Transverse colon (tissue), 4 donors: ENCODE measurements around the gene PBOV1.
A peak's percentile ranks its signal among the peaks of the same experiment; 100 is the strongest.

Experiments
- EP300 ChIP-seq: sonication (generic); formaldehyde crosslinking; IDR thresholded peaks from one replicate; pipeline ENCODE4 v1.6.1; 2017; ENCODE audit warnings: antibody characterized with exemption, low read depth
- POLR2A ChIP-seq: fragments of 450-650 bp; IDR thresholded peaks from one replicate; pipeline ENCODE4 v1.6.1; 2016; ENCODE audit warnings: antibody characterized with exemption, mild to moderate bottlenecking, moderate library complexity
- POLR2AphosphoS5 ChIP-seq, 3 donors: sonication (generic); formaldehyde crosslinking; IDR thresholded peaks; one replicate each; pipeline ENCODE4 v1.6.1; 2016; ENCODE audit warnings: antibody characterized with exemption in 3 of 3
- TF ChIP-seq, protein P1 (sequence below), 5 experiments: fragments of 200-600 bp in 3 of 5; fragments of 450-650 bp in 2 of 5; sonication (generic) in 3 of 5; IDR thresholded peaks; 1 replicate in 2 of 5; 2 replicates in 3 of 5; pipeline ENCODE4 v1.5.1; 2016 to 2017; ENCODE audit warnings: antibody characterized with exemption in 5 of 5, inconsistent platforms in 3 of 5, mild to moderate bottlenecking in 2 of 5, moderate library complexity in 1 of 5

DNA sequence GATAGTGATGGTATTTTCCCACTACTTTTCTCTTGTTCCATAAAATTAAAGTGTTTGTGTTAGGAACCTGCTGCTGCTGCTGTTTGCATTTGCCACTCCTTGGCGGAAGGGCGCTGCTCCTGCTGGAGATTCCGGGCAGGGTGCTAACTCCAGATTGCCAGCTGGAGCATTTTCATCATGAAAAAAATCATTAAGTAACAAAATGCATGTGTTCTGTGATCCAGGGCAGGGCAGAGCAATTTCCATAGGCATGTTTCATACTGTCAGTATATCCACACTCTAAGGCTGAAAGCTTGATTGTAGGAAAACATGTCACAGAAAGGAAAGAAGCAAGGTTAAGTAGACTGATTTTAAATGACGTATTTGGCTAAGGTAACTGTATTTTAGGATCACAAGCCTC lies 24.0 kb downstream of the PBOV1 start:
- TF ChIP-seq, protein P1, sequence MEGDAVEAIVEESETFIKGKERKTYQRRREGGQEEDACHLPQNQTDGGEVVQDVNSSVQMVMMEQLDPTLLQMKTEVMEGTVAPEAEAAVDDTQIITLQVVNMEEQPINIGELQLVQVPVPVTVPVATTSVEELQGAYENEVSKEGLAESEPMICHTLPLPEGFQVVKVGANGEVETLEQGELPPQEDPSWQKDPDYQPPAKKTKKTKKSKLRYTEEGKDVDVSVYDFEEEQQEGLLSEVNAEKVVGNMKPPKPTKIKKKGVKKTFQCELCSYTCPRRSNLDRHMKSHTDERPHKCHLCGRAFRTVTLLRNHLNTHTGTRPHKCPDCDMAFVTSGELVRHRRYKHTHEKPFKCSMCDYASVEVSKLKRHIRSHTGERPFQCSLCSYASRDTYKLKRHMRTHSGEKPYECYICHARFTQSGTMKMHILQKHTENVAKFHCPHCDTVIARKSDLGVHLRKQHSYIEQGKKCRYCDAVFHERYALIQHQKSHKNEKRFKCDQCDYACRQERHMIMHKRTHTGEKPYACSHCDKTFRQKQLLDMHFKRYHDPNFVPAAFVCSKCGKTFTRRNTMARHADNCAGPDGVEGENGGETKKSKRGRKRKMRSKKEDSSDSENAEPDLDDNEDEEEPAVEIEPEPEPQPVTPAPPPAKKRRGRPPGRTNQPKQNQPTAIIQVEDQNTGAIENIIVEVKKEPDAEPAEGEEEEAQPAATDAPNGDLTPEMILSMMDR (IDR thresholded peaks at IDR 0.05), result peak in 2 of 5 experiments; percentile 23
- TF ChIP-seq POLR2A (no peak), POLR2AphosphoS5 (IDR thresholded peaks at IDR 0.05) (peak in 1 of 3 donors; percentile 37), EP300 (no peak)
